DOHH2 (cell line): Measurements from ENCODE around the gene HIGD1B.

Source experiments
- CTCF ChIP-seq: fragments of 200-600 bp; sonication (generic); IDR thresholded peaks from one replicate; pipeline ENCODE4 v1.5.1; 2014; ENCODE audit warnings: antibody characterized with exemption, mild to moderate bottlenecking, low read depth, low read length; ENCODE audit not compliant: poor library complexity, severe bottlenecking
- EZH2phosphoT487 ChIP-seq: fragments of 200-600 bp; sonication (generic); IDR thresholded peaks from 2 replicates; pipeline ENCODE4 v1.6.1; 2017; ENCODE audit warnings: borderline replicate concordance, mild to moderate bottlenecking, antibody characterized with exemption, low read length, moderate library complexity, mixed read lengths

- TF ChIP-seq CTCF = no peak
- no peak for TF ChIP-seq EZH2phosphoT487
Observed at GRCh38 chr17:44881145-44881544, 33.5 kb downstream of the HIGD1B start.
